Measurements from ENCODE around the gene SLC7A9. TPM values are rescaled to one million over a fixed set of nuclear protein-coding genes. Genes with fewer than 3 reads are reported as not detected.

The SLC7A9 gene
- total and polyA plus RNA-seq, 10 of the 15 experiments (the other 5 are each of a cell fraction or from before 2014, with no cell fraction given) = 0.13 to 0.17 TPM; not detected in 8

DNA sequence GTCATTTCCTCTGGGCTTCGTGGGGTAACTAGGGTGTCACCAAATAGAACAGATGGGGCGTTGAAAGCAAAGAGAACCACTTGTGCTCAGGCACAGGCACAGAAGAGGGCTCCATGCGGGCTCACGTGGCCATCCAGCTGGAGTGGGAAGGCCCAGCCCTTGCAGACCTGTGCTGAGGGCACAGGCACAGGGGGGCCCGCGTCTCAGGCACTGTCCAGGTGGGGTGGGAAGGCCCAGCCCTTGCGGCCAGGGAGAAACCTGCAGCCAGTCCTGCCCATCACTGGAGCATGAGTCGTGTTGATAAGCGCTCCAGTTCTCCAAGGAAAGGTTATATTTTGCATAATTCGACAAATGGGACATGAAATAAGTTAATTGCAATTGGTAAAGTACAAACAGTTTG is 57.5 kb downstream of the SLC7A9 start (continued):
- TF ChIP-seq POLR2AphosphoS2 (IDR thresholded peaks at IDR 0.05; ENCODE audit: low read depth, low read length) (no peak), SRF (IDR thresholded peaks at IDR 0.05; ENCODE audit: low read depth in 2 of 2, low read length in 2 of 2) (no peak), STAT3 (IDR thresholded peaks at IDR 0.05; ENCODE audit: low read depth, low read length) (no peak), SPI1 (IDR thresholded peaks at IDR 0.05; ENCODE audit: borderline replicate concordance, insufficient read depth, low read depth, low read length) (no peak), NFYA (IDR thresholded peaks at IDR 0.05; ENCODE audit: borderline replicate concordance, low read depth, low read length) (no peak), DPF2 (IDR thresholded peaks at IDR 0.05) (no peak)
- TF ChIP-seq, protein P1, sequence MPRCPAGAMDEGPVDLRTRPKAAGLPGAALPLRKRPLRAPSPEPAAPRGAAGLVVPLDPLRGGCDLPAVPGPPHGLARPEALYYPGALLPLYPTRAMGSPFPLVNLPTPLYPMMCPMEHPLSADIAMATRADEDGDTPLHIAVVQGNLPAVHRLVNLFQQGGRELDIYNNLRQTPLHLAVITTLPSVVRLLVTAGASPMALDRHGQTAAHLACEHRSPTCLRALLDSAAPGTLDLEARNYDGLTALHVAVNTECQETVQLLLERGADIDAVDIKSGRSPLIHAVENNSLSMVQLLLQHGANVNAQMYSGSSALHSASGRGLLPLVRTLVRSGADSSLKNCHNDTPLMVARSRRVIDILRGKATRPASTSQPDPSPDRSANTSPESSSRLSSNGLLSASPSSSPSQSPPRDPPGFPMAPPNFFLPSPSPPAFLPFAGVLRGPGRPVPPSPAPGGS (IDR thresholded peaks at IDR 0.05; ENCODE audit: borderline replicate concordance, insufficient read depth, low read depth, low read length, poor library complexity, severe bottlenecking) = no peak

- FAIRE-seq (no peak), DNase-seq (ENCODE audit: low read depth, low spot score) (no peak), ATAC-seq (no peak)
- POLR2A ChIA-PET = no interaction called here
- TF ChIP-seq BCLAF1 (IDR thresholded peaks at IDR 0.05) = no peak
- no peak for TF ChIP-seq SMAD1 (IDR thresholded peaks at IDR 0.05; ENCODE audit: low read depth, partially characterized antibody)
- TF ChIP-seq, protein P2, sequence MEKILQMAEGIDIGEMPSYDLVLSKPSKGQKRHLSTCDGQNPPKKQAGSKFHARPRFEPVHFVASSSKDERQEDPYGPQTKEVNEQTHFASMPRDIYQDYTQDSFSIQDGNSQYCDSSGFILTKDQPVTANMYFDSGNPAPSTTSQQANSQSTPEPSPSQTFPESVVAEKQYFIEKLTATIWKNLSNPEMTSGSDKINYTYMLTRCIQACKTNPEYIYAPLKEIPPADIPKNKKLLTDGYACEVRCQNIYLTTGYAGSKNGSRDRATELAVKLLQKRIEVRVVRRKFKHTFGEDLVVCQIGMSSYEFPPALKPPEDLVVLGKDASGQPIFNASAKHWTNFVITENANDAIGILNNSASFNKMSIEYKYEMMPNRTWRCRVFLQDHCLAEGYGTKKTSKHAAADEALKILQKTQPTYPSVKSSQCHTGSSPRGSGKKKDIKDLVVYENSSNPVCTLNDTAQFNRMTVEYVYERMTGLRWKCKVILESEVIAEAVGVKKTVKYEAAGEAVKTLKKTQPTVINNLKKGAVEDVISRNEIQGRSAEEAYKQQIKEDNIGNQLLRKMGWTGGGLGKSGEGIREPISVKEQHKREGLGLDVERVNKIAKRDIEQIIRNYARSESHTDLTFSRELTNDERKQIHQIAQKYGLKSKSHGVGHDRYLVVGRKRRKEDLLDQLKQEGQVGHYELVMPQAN (conservative IDR thresholded peaks at IDR 0.05) = no peak
- no peak for TF ChIP-seq IKZF1 (conservative IDR thresholded peaks at IDR 0.05)
- TF ChIP-seq BMI1 (IDR thresholded peaks at IDR 0.05; ENCODE audit: borderline replicate concordance) = no peak
- no peak for TF ChIP-seq POLR2A (IDR thresholded peaks at IDR 0.05; ENCODE audit: low read depth, low read length)
- Histone ChIP-seq H3K4me3 (no peak overlapping the region), H3K27me3 (replicated peaks in 1 of 2; ENCODE audit: control insufficient read depth in 2 of 2, insufficient read depth in 2 of 2, low read length in 1 of 2) (no peaks in the 10 kb centered on the region), H3K27ac (ENCODE audit: control insufficient read depth, insufficient read depth) (no peak overlapping the region), H3K9ac (ENCODE audit: control insufficient read depth, insufficient read depth, low read length) (no peak overlapping the region), H3K4me2 (ENCODE audit: control insufficient read depth, insufficient read depth) (no peak overlapping the region), H3K4me1 (ENCODE audit: control insufficient read depth, insufficient read depth, low read length) (peaks cover 6% of the 10 kb centered on the region), H3K9me3 (replicated peaks; ENCODE audit: control insufficient read depth, insufficient read depth, low read length) (no peaks in the 10 kb centered on the region), H3K79me2 (ENCODE audit: control insufficient read depth, insufficient read depth, low read length) (no peaks in the 10 kb centered on the region), H2AFZ (ENCODE audit: control insufficient read depth, low read depth, low read length) (no peak overlapping the region), H4K20me1 (ENCODE audit: control insufficient read depth, insufficient read depth) (no peaks in the 10 kb centered on the region), H3K36me3 (ENCODE audit: control insufficient read depth in 2 of 2, insufficient read depth in 2 of 2, low read length in 1 of 2) (no peaks in the 10 kb centered on the region)
- in situ Hi-C loops (cut with MboI) (no loop called here), intact Hi-C loops (cut with micrococcal nuclease; ENCODE audit: unreplicated experiment) (no loop called here)
- 46% methylated on average over 11 of the region's 11 CpGs for WGBS (ENCODE audit: insufficient coverage, insufficient replicate concordance, low lambda C conversion rate, missing lambda C conversion rate)
- RAD21 ChIA-PET (ENCODE audit: unreplicated experiment) = no interaction called here
- CTCF ChIA-PET = no interaction called here
- BruUV-seq (replicated peaks) = no TSS peak
- SMC1A ChIA-PET (ENCODE audit: uncharacterized antibody, unreplicated experiment) = no interaction called here
Observed at GRCh38 chr19:32811151-32811550, 58.4 kb downstream of the SLC7A9 start.
